Prostate gland (tissue), 2 donors: ENCODE data around the gene KCNE3. TPM values are rescaled to one million over a fixed set of nuclear protein-coding genes. Genes with fewer than 3 reads are reported as not detected.

ENCODE experiments used
- DNase-seq: peaks from one replicate; pipeline ENCODE4 v3.0.0-alpha.2; 2019; ENCODE audit warnings: low spot score
- H3K27ac ChIP-seq, 2 donors: fragments of 200-600 bp; sonication (generic); 2 replicates each; pipeline ENCODE4 v1.5.1; 2017 to 2019
- H3K27me3 ChIP-seq: fragments of 200-600 bp; sonication (generic); replicated peaks from 2 replicates; pipeline ENCODE4 v1.5.1; 2019; ENCODE audit not compliant: insufficient read depth
- H3K36me3 ChIP-seq, 2 donors: fragments of 200-600 bp; sonication (generic); 1 replicate in 1 of 2; 2 replicates in 1 of 2; pipeline versions ENCODE4 v1.5.1 to v1.8.1; 2017 to 2019
- H3K4me1 ChIP-seq: fragments of 200-600 bp; sonication (generic); replicated peaks from 2 replicates; pipeline ENCODE4 v1.5.1; 2019
- H3K4me3 ChIP-seq, 2 donors: fragments of 200-600 bp; sonication (generic); 2 replicates each; pipeline ENCODE4 v1.5.1; 2017 to 2019
- H3K9me3 ChIP-seq: fragments of 200-600 bp; sonication (generic); 2 replicates; pipeline ENCODE4 v1.5.1; 2017
- CTCF ChIP-seq, 4 experiments: fragments of 200-600 bp in 2 of 4; fragments of 450-650 bp in 2 of 4; sonication (generic) in 2 of 4; IDR thresholded peaks; 1 replicate in 3 of 4; 2 replicates in 1 of 4; pipeline ENCODE4 v1.5.1; 2016 to 2019; ENCODE audit warnings: antibody characterized with exemption in 4 of 4, mild to moderate bottlenecking in 2 of 4, moderate library complexity in 2 of 4
- POLR2A ChIP-seq: fragments of 450-650 bp; IDR thresholded peaks from one replicate; pipeline ENCODE4 v1.6.1; 2016; ENCODE audit warnings: antibody characterized with exemption, mild to moderate bottlenecking
- POLR2AphosphoS5 ChIP-seq: sonication (generic); formaldehyde crosslinking; IDR thresholded peaks from one replicate; pipeline ENCODE4 v1.6.1; 2017; ENCODE audit warnings: antibody characterized with exemption
- WGBS: methylation state at CpG from one replicate; pipeline ENCODE4 v1.1.5; 2018; 5-methylcytosine and 5-hydroxymethylcytosine counted together
- intact Hi-C: fragments of 100-400 bp; cut with DNase I; formaldehyde crosslinking; loops from one replicate; pipeline ENCODE4 v1.14.2; 2022
- total RNA-seq, 2 donors: library from RNA; depleted of rRNA; stranded (reverse); fragments of >200 nt; gene quantifications; one replicate each; pipeline ENCODE4 v1.1.0, GENCODE V29; 2016

Gene KCNE3
- total RNA-seq, 2 donors from 2014 or later, result 8.2 to 10.7 TPM

GRCh38 chr11:74471668-74472429, 4.5 kb upstream of the KCNE3 start:
- no peaks in the 10 kb centered on the region for H3K27me3 ChIP-seq
- intact Hi-C loops, result no loop called here
- 70% methylated on average over 5 of the region's 5 CpGs for WGBS
- no peak overlapping the region for H3K27ac ChIP-seq
- H3K9me3 ChIP-seq, result no peaks in the 10 kb centered on the region
- no peak for TF ChIP-seq POLR2AphosphoS5
- no peak for TF ChIP-seq CTCF (IDR thresholded peaks at IDR 0.05)
- TF ChIP-seq POLR2A, result no peak
- H3K4me3 ChIP-seq, result no peak overlapping the region
- no peak for DNase-seq
- H3K4me1 ChIP-seq, result no peaks in the 10 kb centered on the region
- H3K36me3 ChIP-seq, result no peaks in the 10 kb centered on the region

GRCh38 chr11:74471037-74471436, 3.7 kb upstream of the KCNE3 start:
- no peaks in the 10 kb centered on the region for H3K4me1 ChIP-seq
- H3K27ac ChIP-seq, result no peak overlapping the region
- no peak for DNase-seq
- no peaks in the 10 kb centered on the region for H3K27me3 ChIP-seq
- no peaks in the 10 kb centered on the region for H3K36me3 ChIP-seq
- no peak overlapping the region for H3K4me3 ChIP-seq
- 97% methylated on average over 1 of the region's 1 CpG for WGBS
- intact Hi-C loops, result no loop called here
- no peak for TF ChIP-seq CTCF (IDR thresholded peaks at IDR 0.05)
- H3K9me3 ChIP-seq, result no peaks in the 10 kb centered on the region

GRCh38 chr11:74470526-74470925, 3.2 kb upstream of the KCNE3 start:
- H3K27ac ChIP-seq, result no peak overlapping the region
- intact Hi-C loops, result no loop called here

GRCh38 chr11:74468936-74469335, 1.6 kb upstream of the KCNE3 start:
- no peak for DNase-seq
- Histone ChIP-seq H3K27ac (no peak overlapping the region), H3K27me3 (no peaks in the 10 kb centered on the region), H3K4me3 (no peak overlapping the region), H3K4me1 (no peaks in the 10 kb centered on the region), H3K9me3 (no peaks in the 10 kb centered on the region), H3K36me3 (no peaks in the 10 kb centered on the region)
- 68% methylated on average over 1 of the region's 1 CpG for WGBS
- no peak for TF ChIP-seq POLR2A
- TF ChIP-seq CTCF (IDR thresholded peaks at IDR 0.05), result no peak
- no peak for TF ChIP-seq POLR2AphosphoS5
- intact Hi-C loops, result no loop called here

More at GRCh38 chr11:74470526-74470925, 3.2 kb upstream of the KCNE3 start:
- no peaks in the 10 kb centered on the region for H3K36me3 ChIP-seq
- H3K4me3 ChIP-seq, result no peak overlapping the region
- no peaks in the 10 kb centered on the region for H3K9me3 ChIP-seq
- H3K27me3 ChIP-seq, result no peaks in the 10 kb centered on the region
- no peak for DNase-seq
- TF ChIP-seq POLR2A (no peak), POLR2AphosphoS5 (no peak), CTCF (IDR thresholded peaks at IDR 0.05) (no peak)
- no peaks in the 10 kb centered on the region for H3K4me1 ChIP-seq
- 30% methylated on average over 2 of the region's 2 CpGs for WGBS

GRCh38 chr11:74468521-74468920, 1.2 kb upstream of the KCNE3 start:
- Histone ChIP-seq H3K36me3 (no peaks in the 10 kb centered on the region), H3K4me3 (no peak overlapping the region), H3K4me1 (no peaks in the 10 kb centered on the region), H3K9me3 (no peaks in the 10 kb centered on the region), H3K27ac (no peak overlapping the region), H3K27me3 (no peaks in the 10 kb centered on the region)
- no peak for DNase-seq
- TF ChIP-seq POLR2A (no peak), CTCF (IDR thresholded peaks at IDR 0.05) (no peak)
- intact Hi-C loops, result no loop called here
